C4-2B (cell line): Measurements from ENCODE around the gene F5.

Experiments
- ZFX ChIP-seq: fragments of 450-650 bp; IDR thresholded peaks from 2 replicates; pipeline ENCODE4 v1.6.1; 2017
- TF ChIP-seq, protein P1 (sequence below): fragments of 450-650 bp; conservative IDR thresholded peaks from 2 replicates; pipeline ENCODE4 v1.5.1; 2017; ENCODE audit warnings: mild to moderate bottlenecking

DNA sequence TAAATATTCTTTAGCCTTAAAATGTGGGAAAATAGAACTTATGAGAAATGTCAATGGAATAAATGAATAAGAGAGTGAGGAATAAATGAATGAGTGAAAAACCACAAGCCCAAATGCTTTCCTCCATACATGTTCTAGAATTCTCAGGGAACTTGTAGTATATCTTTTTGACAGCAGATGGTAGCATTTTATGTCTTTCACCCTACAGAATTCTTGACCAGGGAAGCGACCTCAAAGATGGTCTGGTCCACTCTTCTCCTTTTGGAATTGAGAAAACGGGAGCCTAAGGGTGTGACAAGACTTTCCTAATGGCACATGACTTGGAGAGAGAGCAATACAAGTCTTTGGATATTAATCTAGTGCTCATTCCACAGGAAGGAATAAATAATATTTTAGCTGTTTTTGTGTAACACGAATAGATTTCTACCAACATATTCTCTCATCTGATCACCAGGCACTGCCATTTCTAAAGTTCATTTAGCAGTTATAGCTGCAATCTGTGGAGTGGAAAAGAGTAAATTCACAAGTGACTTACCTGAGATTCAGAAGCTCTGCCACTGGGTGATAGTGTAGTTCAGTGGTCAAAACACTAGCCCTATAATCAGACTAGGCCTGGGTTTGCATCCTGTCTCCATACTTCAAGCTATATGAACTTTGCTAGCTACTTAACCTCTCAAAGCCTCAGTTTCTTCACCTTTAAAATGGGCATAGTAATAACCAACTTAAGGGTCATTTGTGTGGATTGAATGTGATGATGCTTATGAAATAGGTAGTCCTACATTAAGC, 15.0 kb upstream of the F5 start:
- TF ChIP-seq, protein P1, sequence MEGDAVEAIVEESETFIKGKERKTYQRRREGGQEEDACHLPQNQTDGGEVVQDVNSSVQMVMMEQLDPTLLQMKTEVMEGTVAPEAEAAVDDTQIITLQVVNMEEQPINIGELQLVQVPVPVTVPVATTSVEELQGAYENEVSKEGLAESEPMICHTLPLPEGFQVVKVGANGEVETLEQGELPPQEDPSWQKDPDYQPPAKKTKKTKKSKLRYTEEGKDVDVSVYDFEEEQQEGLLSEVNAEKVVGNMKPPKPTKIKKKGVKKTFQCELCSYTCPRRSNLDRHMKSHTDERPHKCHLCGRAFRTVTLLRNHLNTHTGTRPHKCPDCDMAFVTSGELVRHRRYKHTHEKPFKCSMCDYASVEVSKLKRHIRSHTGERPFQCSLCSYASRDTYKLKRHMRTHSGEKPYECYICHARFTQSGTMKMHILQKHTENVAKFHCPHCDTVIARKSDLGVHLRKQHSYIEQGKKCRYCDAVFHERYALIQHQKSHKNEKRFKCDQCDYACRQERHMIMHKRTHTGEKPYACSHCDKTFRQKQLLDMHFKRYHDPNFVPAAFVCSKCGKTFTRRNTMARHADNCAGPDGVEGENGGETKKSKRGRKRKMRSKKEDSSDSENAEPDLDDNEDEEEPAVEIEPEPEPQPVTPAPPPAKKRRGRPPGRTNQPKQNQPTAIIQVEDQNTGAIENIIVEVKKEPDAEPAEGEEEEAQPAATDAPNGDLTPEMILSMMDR, result peak; percentile 60
- no peak for TF ChIP-seq ZFX
